HG03039 (cell line): Measurements from ENCODE around the gene PUS3.
"Not testable (repeated sequence)": the region's sequence is repeated elsewhere in the genome, so short reads cannot be mapped to it uniquely, and the experiment has no call there.

ENCODE experiments used
- ATAC-seq: cut with Tn5 transposase; IDR thresholded peaks from one replicate; pipeline ENCODE4 v1.9.1; 2021; ENCODE audit warnings: mild to moderate bottlenecking, moderate library complexity; ENCODE audit not compliant: unreplicated experiment

PUS3 gene

GRCh38 chr11:125922156-125922555, 19.1 kb upstream of the PUS3 start:
- no peak for ATAC-seq

DNA sequence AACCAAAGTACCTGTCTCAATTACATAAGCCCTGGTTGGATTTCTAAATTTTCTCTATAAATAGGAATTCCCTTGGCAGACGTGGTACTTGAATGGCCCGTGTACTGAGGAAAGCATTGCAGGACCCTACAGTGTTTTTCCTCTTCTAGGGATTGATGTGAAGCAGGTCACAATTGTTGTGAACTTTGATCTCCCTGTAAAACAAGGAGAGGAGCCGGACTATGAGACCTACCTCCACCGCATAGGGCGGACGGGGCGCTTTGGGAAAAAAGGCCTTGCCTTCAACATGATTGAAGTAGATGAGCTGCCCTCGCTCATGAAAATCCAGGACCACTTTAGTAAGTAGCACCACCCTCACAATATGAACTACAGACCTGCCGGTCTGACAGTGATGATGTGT, 18.0 kb upstream of the PUS3 start:
- no peak for ATAC-seq

GRCh38 chr11:125918140-125918840, 15.3 kb upstream of the PUS3 start:
- ATAC-seq: no peak

DNA sequence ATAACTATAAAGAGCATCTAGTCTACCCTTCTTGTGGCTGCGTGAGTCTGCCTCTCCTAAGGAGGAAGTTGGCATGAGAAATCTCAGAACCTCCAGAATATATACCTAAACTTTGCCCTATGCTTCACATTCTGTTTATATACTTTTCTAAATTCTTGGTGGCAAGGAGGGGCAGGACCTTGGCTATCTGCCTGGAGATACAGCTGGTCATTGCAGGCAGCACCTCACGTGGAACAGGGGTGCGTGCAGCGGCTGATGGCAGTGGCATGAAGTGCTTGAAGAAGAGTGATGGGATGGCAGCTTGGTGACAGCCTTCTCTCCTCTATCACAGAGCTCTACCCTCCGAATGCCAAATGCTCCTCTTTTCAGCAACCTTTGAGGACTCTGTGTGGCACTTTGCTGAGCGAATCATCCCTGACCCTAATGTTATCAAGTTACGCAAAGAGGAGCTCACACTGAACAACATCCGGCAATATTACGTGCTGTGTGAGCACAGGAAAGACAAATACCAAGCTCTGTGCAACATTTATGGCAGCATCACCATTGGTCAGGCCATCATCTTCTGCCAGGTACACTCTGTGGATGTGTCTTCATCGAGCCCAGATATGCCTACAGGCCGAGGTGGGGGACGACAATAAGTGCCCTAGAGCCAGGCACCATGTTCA, 13.8 kb upstream of the PUS3 start:
- ATAC-seq: no peak

GRCh38 chr11:125914601-125915000, 11.6 kb upstream of the PUS3 start:
- not testable (repeated sequence) for ATAC-seq

GRCh38 chr11:125910226-125910849, 7.3 kb upstream of the PUS3 start:
- no peak for ATAC-seq

DNA sequence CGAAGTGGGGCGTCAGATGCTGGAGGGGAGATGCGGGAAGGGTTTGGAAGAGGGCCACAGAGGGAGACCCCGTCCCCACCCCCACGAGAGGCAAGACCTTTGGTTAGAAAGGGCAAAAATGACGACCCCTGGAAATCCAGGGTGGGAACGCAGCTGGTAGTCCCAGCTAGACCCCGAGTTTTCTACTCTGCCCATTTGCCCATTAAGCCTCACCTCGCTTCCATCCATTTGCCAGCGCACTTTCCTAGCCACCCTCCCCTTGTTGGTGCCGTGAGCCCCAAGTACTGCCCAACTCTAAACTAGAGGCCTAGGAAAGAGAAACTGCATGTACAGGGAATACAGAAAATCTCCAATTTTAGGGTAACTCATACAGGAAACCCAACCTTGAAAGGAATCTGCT, 1.7 kb upstream of the PUS3 start:
- ATAC-seq: no peak

- no peak for ATAC-seq
These were observed 979 bp upstream of the PUS3 start, which contains the start of gene DDX25 for GRCh38 chr11:125903711-125904659. DDX25 (plus strand) TSS chr11:125904508; CDS start chr11:125904518, 10 bp downstream.

GRCh38 chr11:125902277-125902926, 604 bp downstream of the PUS3 start:
- no peak for ATAC-seq

- no peak for ATAC-seq
These were observed 1.1 kb downstream of the PUS3 start for GRCh38 chr11:125901872-125902271.

GRCh38 chr11:125892994-125893393, 10.0 kb downstream of the PUS3 start:
- no peak for ATAC-seq

- no peak for ATAC-seq
These were observed 10.9 kb downstream of the PUS3 start for GRCh38 chr11:125892071-125892470.

DNA sequence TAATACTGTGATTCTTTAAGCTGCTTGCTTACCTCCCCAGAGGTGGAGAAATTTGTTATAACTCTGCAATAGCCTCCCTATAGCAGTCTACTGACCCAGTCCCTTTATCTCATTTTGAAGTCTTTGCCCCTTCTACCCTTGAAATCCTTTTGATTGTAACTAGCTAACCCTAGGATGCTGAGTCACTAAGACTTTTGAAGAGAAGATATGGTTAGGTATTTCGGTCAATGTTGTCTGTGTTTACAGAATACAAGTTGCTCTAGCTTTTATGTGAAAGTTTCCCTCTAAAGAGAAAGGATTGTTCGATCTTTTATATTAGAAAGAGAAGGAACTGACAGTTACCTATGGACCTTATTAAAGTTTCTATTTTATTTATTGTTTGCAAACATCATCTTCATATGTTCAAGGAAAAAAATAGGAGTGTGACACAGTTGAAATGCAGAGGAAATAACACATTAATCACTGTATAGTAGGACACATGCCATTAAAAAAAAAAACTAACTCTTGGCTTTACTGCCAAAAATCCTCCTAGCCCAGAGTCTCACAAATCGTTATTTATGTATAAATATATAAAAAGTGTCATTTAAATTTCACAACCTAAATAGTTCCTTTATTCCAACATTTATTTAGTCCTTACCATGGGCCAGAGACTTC, 12.4 kb downstream of the PUS3 start:
- no peak for ATAC-seq

- ATAC-seq: peak; percentile 86
These were observed 15.4 kb downstream of the PUS3 start, which contains the start of gene HYLS1 for GRCh38 chr11:125887373-125888324. HYLS1 (plus strand) TSS chr11:125887668; CDS start chr11:125899369, 11,701 bp downstream.

GRCh38 chr11:125886997-125887372, 16.0 kb downstream of the PUS3 start:
- peak; percentile 3 for ATAC-seq

GRCh38 chr11:125883375-125883774, 19.6 kb downstream of the PUS3 start:
- ATAC-seq: no peak

GRCh38 chr11:125881291-125881690, 21.7 kb downstream of the PUS3 start:
- no peak for ATAC-seq

DNA sequence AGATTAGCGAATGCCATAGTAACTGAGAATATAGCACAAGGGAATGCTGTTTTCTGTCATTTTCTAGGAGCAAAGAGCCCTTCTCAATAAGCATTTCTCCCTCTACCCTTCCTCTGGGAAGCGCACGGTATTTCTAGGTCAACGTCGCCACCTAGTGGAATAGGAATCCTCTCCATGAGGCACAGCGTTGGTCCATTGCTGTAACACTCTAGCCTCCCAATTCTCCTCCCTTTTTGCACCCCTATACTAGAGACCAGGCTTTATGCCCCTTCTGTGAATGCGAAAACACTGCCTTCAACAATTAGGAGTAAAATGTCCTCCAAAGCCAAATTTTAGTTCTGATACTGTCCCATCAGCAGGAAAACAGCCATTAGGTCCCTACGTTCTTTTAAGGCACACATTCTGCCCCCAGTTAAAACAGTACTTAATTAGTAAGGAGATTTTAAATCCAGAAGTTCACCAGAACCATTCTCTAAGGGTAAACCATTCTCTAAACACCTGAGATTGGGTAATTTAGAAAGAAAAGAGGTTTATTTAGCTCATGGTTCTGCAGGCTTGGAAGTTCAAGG, 28.4 kb downstream of the PUS3 start:
- ATAC-seq: no peak
